ENCODE measurements around the gene SHROOM2.

The SHROOM2 gene

DNA sequence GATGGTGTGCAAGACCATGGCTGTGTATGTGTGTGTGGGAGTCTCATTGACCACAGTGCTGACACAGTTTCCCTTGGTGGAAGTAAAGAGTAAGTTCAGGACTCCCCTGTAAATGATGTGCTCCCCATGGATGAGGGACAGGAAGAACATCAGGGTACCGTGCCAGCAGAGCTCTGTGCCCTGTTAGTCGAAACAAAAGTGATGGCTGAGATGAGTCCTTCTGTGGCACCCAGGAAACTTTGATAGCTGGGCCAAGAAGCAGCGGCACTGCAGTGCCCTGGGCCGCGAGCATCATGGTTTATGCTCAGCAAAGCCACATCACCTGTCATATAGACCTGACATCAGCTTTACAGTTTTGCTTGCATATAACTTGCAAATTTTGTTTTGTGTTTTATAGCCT is 119.5 kb downstream of the SHROOM2 start:
- DNase-seq = no peak

GRCh38 chrX:9906919-9907318 is 120.7 kb downstream of the SHROOM2 start:
- DNase-seq = no peak

- DNase-seq = peak; percentile 82
Measured at GRCh38 chrX:9907645-9908387, 121.6 kb downstream of the SHROOM2 start.

DNA sequence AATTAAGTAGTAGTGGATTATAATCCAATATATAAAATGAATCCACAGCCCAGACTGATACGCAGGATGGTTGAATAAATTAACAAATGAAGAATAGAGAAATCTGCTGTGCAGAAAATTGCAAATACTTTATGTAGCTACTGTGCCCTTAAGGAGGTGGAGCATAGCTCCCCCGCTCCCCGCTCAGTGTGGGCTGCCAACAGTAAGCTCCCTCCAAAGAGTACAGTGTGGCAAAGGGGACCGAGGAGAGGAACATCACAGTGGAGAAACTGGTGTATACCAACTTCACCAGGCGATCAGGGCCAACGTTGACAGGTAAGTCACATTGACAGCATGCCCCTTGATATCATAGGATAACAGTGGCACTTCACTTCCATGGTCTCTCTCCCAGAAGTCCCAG is 123.0 kb downstream of the SHROOM2 start:
- no peak for DNase-seq

DNA sequence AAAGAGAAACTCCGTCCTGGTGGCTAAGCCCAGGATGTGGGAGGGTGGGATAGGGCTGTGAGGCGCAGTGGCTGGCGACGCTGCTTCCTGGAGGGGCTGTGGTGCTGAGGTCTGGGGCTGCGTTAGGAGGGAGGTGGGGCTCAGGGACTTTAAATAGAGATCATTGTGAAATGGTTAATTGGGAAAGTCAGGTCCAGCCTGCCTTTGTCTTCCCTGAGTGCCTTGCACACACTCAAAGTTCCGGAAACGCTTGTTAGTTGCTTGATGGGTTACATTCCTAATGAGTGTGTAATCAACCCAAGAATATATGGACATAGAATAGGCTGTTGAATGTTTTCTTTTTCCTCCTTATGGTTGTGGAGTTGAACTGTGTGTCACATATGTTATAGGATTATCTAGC is 125.3 kb downstream of the SHROOM2 start:
- peak; percentile 82 for DNase-seq

- no peak for DNase-seq
Measured at GRCh38 chrX:9912351-9913145, 126.3 kb downstream of the SHROOM2 start.

DNA sequence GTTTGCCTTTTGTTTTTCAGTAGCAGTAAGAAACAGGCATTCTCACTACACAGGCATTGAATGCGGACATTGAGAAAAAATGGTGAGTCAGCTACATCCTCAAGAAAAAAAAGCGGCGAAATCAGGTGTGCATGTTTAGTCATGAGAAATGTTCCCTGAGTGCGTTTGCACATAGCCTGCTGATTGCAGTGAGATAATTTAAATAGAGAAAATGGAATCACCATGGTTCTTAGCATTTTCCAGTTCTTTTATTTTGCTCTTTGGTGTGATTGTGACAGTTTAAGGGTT is 126.9 kb downstream of the SHROOM2 start:
- no peak for DNase-seq

DNA sequence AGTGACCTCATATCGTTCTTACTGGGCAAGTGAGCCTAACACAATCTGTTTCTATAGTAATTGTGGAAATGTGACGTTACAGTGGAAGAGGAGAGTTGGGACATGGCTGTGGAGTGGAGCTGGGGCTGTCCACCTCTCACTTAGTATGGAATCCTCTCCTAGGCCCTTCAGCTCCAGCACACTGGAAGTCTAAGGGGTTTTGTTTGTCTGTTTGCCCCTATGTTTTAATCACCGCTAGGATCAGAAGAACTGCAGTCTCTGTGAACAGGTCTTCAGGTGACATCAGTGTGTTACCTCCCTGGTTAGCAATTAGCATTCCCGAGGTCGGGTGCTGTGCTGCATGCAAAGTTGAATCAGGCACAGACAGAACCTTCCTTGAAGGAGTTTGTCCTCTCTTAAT is 131.6 kb downstream of the SHROOM2 start:
- DNase-seq = no peak

GRCh38 chrX:9919632-9920172 is 133.5 kb downstream of the SHROOM2 start:
- no peak for DNase-seq

GRCh38 chrX:9921407-9921806 is 135.2 kb downstream of the SHROOM2 start:
- no peak for DNase-seq

GRCh38 chrX:9923357-9923756 is 137.1 kb downstream of the SHROOM2 start:
- no peak for DNase-seq

- no peak for DNase-seq
Measured at GRCh38 chrX:9926002-9926401, 139.8 kb downstream of the SHROOM2 start.

GRCh38 chrX:9927698-9928482 is 141.7 kb downstream of the SHROOM2 start:
- no peak for DNase-seq

DNA sequence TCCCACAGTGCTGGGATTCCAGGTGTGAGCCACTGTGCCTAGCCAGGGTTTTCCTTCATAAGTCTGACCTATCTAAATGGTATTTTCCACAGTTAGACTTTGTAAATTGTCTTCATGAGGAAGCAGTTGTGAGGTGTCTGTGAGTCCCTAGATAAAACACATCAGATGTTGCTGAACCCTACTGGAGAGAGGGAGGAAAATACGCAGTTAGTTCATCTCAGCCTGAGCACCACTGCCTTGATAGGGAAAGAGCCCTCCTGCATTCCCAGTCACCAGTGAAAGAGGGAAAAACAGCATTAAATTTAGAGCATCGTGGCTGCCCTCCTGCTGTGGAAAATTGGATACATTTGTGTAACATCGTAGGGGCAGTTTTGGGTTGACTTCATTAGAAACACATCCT is 149.2 kb downstream of the SHROOM2 start:
- no peak for DNase-seq

GRCh38 chrX:9937761-9938160 is 151.5 kb downstream of the SHROOM2 start:
- DNase-seq = no peak

DNA sequence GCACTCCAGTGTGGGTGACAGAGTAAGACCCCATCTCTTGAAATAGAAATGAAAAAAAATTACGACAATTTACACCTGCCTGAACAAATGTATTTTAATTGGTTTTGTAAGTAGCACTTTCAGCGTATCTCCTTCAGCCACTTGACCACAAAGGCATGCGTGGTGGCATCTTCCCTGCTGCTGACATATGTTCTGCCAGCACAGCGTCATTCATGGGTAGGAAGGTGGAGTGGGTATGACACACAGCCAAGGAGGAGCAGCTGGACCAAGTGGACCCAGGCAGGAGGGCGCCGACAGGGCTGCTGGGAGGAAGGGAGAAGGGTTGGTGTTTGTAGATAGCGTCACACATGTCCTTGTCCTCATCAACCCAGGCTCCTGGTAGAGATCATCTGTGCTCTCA is 152.3 kb downstream of the SHROOM2 start:
- DNase-seq = no peak

GRCh38 chrX:9940421-9940820 is 154.2 kb downstream of the SHROOM2 start:
- peak; percentile 39 for DNase-seq

DNA sequence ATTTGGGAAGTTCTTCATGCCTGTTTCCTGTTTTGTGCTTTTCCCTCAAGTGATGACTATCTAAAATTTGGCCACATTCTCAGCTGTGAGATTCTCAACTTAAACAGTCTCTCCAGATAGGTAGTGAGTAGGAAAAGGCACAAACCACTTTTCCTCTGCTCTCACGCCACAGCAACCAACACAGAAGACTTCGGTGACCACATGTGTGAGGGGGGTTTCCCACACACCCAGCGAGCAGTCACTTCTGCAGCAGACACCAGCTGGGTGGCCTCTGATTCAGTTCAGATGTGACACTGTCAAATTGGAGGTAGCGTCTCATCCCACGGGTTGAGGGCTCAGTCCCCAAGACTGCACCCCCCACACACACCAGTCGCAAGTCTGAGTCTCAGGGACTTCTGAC is 155.9 kb downstream of the SHROOM2 start:
- no peak for DNase-seq

DNA sequence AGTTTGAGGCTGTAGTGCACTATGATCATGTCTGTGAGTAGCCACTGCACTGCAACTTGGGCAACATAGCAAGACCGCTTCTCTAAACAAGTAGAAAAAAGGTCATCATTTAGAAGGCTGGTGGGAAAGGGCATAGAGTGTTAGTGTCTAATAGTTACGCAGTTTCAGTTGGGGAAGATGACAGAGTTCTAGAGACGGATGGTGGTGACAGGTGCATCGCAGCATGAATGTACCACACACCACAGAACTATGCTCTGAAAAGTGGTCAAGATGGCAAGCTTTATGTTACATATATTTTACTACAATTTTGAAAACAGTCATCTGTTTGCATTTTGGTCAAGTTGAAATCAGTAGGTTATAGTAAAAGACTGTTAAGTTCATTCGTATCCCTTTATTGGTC is 157.2 kb downstream of the SHROOM2 start:
- DNase-seq = no peak

DNA sequence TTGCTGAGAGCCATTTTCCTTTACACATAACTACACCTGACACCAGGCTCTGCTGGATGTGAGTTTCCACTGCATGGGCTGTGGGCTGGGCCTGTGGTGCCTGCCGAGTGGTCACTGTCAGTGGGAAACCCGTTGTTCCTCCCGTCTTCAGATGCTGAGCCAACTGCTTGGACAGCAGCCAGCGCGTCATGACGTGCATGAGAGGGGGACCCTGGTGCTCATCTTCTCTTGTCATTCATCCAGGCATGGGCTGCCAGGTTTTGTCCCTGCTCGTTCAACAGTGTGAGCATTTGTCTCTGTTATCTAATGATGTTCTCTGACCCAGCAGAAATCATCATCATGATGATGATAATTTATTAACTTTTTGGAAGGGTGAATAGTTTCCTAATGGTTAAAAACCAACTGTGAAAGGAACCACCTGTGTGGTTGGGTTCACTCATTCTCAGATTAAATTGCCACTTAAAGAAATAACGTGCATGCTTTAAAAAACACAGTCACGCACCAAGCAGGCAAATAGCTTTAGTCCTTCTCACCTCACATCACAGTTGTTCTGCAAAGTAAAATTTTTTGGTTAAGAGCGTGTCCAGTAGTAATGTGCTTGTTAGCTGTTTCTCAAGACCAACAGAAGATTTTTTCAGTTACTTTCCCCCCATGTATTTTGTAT is 161.0 kb downstream of the SHROOM2 start:
- DNase-seq = no peak

GRCh38 chrX:9948406-9948805 is 162.2 kb downstream of the SHROOM2 start:
- peak; percentile 5 for DNase-seq

DNA sequence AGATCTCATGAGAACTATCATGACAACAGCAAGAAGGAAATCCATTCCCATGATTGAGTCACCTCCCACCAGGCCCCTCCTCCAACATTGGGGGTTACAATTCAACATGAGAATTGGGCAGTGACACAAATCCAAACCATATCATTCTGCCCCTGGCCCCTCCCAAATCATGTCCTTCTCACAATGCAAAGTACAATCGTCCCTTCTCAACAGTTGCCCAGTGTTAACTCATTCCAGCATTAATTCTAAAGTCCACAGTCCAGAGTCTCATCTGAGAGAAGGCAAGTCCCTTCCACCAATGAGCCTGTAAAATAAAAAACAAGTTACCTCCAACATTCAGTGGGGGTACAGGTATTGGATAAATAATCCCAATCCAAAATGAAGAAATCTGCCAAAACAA is 166.1 kb downstream of the SHROOM2 start:
- DNase-seq = no peak

DNA sequence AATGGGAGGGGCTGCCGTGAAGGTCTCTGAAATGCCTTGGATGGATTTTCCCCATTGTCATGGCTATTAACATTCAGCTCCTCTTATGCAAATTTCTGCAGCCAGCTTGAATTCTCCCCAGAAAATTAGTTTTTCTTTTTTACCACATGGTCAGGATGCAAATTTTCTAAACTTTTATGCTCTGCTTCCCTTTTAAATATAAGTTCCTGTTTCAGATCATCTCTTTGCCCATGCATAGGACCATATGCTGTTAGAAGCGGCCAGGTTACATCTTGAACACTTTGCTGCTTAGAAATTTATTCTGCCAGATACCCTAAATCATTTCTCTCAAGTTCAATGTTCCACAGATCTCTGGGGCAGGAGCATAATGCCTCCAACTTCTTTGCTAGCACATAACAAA is 167.2 kb downstream of the SHROOM2 start:
- DNase-seq = no peak

All from fibroblast of skin of right quadriceps (primary cell).